NCI-H2081 (cell line): Measurements from ENCODE around the gene P2RY8.
"Not testable (repeated sequence)": the region's sequence is repeated elsewhere in the genome, so short reads cannot be mapped to it uniquely, and the experiment has no call there.

Experiments
- DNase-seq, 2 experiments: peaks; one replicate each; lab custom pipeline; 2025; lab: John Stamatoyannopoulos, UW

P2RY8 gene

GRCh38 chrX:1537031-1537715 is at the start of gene P2RY8:
Gene P2RY8 (minus strand): TSS chrX:1537185. CDS start chrX:1466558, 70,627 bp downstream.
- DNase-seq, result no peak

- DNase-seq, result no peak
Observed at GRCh38 chrX:1584237-1585011, 47.4 kb upstream of the P2RY8 start.

GRCh38 chrX:1582686-1583437 is 45.9 kb upstream of the P2RY8 start:
- DNase-seq, result no peak

GRCh38 chrX:1581132-1581531 is 44.1 kb upstream of the P2RY8 start:
- peak in 1 of 2 experiments; percentile 13 for DNase-seq

GRCh38 chrX:1578511-1579173 is 41.7 kb upstream of the P2RY8 start:
- DNase-seq, result no peak

- no peak for DNase-seq
Observed at GRCh38 chrX:1577845-1578244, 40.9 kb upstream of the P2RY8 start.

- no peak for DNase-seq
Observed at GRCh38 chrX:1576201-1576992, 39.4 kb upstream of the P2RY8 start.

- DNase-seq, result not testable (repeated sequence)
Observed at GRCh38 chrX:1574181-1574580, 37.2 kb upstream of the P2RY8 start.

GRCh38 chrX:1564750-1565683 is 28.0 kb upstream of the P2RY8 start:
- no peak for DNase-seq

GRCh38 chrX:1564077-1564476 is 27.1 kb upstream of the P2RY8 start:
- not testable (repeated sequence) for DNase-seq

- no peak for DNase-seq
Observed at GRCh38 chrX:1561164-1561563, 24.2 kb upstream of the P2RY8 start.

GRCh38 chrX:1558761-1559468 is 21.9 kb upstream of the P2RY8 start:
- no peak for DNase-seq

- DNase-seq, result not testable (repeated sequence)
Observed at GRCh38 chrX:1557442-1557841, 20.5 kb upstream of the P2RY8 start.

GRCh38 chrX:1555370-1555769 is 18.4 kb upstream of the P2RY8 start:
- no peak for DNase-seq

GRCh38 chrX:1554469-1555210 is 17.7 kb upstream of the P2RY8 start:
- DNase-seq, result no peak

GRCh38 chrX:1551959-1552546 is 15.1 kb upstream of the P2RY8 start:
- no peak for DNase-seq

GRCh38 chrX:1546691-1547251 is 9.8 kb upstream of the P2RY8 start:
- no peak for DNase-seq

GRCh38 chrX:1545776-1546408 is 8.9 kb upstream of the P2RY8 start:
- DNase-seq, result no peak
